CD4-positive, alpha-beta T cell treated with Interleukin-17A for 1 hour (primary cell): Measurements from ENCODE around the gene KIAA0408.
"Not testable (repeated sequence)": the region's sequence is repeated elsewhere in the genome, so short reads cannot be mapped to it uniquely, and the experiment has no call there.

Experiments
- DNase-seq: peaks from one replicate; pipeline ENCODE4 v3.0.0-alpha.2; 2020

KIAA0408 gene

GRCh38 chr6:127462376-127462775 is 3.2 kb upstream of the KIAA0408 start:
- DNase-seq = no peak

- DNase-seq = no peak
Observed at GRCh38 chr6:127460465-127460864, 1.3 kb upstream of the KIAA0408 start.

DNA sequence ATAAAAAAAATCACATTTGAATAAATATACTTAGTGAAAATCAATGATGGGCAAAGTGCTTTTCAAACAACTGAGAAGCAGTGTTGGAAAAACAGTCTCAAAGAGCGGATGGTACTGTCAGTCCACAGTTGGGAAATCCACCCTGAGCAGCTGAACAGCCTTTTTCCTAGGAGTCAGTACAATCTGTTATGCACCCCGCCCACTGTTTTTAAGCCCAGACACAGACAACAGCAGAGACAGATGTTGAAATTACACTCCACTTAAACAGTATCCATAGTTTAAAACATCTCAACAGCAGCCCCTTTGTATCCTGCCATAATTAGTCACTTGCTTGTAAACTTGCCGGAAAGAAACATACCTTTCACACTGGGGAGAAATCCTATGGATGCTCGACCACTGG is 372 bp downstream of the KIAA0408 start:
- DNase-seq = no peak

- no peak for DNase-seq
Observed at GRCh38 chr6:127458222-127458621, 967 bp downstream of the KIAA0408 start.

DNA sequence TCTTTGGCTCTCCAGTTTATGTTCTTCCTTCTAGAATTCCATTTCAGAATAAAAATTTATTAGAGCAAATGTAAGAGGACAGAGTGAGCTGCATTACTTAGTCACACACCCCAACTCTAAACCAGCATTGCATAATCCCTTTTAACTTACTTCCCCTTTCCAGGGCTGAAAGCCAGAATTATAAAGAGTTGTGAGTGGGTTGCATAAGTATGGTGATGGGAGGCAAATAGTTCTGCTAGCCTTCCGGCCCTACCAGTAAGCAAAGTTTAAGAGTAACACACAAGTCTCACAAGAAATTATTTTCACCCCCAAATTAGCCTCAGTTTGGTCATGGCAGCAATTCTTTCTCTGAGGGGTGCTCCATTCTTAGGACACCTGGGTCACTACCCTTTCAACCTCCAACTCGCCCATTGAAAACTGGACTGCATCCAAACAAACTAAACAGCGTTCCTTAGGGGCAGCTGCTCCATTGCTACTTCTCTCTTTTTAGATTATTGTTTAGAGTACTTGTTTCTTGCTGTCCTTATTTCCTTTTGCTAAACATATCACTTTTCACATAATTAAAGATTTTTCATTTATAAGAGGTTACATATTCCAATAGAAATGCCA is 1.6 kb downstream of the KIAA0408 start:
- DNase-seq = peak; percentile 15

DNA sequence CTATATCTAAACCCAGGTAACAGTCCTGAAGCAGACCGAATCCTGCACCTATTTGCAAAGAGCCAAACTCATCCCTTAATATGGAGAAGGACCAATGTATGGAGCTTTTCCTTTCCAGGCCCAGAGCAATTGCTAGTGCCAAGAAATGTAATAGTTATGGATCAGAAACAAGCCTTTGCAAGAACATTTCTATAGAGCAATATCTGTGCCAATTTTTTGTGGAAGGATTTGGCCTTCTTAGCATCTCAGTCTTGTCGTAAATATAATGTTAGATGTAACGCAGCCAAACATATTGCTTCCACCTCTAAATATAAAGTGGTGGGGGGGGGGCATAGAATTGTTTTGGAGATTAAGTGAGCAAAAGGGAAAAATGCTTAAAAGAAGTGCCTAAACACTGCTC is 2.7 kb downstream of the KIAA0408 start:
- no peak for DNase-seq

GRCh38 chr6:127453845-127454619 is 5.2 kb downstream of the KIAA0408 start:
- DNase-seq = no peak

DNA sequence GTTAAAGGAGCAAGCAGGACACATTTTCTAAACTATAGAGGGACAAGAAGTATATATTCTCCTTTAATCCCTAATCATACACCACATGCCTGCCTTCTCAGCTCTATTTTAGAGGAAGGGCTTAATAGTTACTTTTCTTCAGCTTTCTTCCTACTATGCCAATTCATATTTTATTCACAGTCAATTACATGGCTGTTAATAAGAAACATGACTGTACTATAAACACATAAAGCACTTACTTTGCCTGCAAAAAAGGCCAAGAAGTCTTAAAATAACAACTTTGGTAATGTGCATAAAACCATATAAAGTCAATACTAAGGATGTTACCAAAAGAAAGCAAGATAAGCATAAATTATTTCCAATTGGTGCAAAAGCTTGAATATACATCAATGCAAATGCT is 6.4 kb downstream of the KIAA0408 start:
- DNase-seq = no peak

- no peak for DNase-seq
Observed at GRCh38 chr6:127451388-127451787, 7.8 kb downstream of the KIAA0408 start.

DNA sequence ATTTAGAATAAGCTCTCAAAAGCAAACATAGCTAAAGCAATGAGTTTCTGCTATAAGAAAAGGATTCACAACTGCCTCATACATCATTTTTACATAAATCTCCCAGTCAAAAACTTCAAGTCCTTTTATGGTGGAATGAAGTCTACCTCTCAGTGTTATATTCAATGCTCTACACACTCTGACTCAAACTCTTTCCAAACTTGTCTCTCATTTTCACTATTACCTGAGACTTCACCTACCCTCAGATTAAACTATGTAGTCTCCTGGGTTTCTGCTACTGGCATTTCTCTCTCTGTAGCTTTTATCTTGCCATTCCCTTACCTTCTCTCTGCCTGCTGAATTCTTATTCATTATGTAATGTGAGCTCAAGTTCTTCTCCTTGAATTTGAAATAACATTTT is 11.4 kb downstream of the KIAA0408 start:
- no peak for DNase-seq

- DNase-seq = no peak
Observed at GRCh38 chr6:127446356-127446755, 12.8 kb downstream of the KIAA0408 start.

DNA sequence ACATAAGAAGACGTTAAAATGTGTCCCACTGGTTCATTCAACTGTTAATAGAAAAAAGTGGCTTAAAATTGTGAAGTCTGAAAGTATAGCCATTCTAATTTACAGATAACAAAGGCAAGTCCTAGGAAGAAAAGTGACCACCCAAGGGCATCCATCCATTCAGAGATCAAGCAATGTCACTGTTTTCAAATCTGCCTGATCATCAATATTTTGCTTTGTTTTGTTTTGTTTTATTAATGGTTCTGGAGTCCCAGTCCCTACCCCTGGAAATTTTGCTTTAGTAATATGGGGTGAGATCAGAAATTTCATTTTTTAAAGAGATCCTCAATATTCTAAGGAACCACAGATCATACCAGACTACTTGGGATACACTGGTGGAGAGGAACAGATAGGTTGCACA is 17.3 kb downstream of the KIAA0408 start:
- no peak for DNase-seq

- DNase-seq = no peak
Observed at GRCh38 chr6:127439718-127440117, 19.5 kb downstream of the KIAA0408 start.

DNA sequence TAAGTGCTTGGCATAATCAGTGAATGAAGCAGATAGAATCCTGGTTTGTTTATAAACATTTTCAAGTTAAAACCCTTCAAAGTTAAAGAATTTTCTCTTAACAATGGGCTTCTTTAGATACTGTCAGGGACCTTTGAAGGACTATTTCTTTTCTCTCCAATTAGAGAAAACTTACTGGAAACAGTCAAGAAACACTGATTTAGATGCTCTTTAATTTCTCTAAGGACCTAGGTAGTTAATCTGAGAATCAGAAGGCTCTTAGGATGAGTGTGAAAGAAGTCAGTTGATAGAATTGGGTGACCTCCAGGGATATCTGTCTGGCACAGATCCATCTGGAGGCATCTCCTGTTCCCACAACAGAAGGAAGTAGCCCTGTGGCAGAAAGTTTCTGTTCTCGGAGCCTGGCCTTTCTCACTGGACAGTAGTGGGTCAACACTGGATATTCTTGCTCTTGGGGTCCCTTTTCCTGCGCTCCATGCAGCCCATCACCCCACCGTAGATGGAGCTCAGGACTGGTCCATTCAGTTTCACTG is 22.5 kb downstream of the KIAA0408 start:
- no peak for DNase-seq

GRCh38 chr6:127435626-127436220 is 23.5 kb downstream of the KIAA0408 start:
- DNase-seq = no peak

GRCh38 chr6:127434651-127435050 is 24.5 kb downstream of the KIAA0408 start:
- DNase-seq = no peak

- not testable (repeated sequence) for DNase-seq
Observed at GRCh38 chr6:127428562-127428961, 30.6 kb downstream of the KIAA0408 start.

DNA sequence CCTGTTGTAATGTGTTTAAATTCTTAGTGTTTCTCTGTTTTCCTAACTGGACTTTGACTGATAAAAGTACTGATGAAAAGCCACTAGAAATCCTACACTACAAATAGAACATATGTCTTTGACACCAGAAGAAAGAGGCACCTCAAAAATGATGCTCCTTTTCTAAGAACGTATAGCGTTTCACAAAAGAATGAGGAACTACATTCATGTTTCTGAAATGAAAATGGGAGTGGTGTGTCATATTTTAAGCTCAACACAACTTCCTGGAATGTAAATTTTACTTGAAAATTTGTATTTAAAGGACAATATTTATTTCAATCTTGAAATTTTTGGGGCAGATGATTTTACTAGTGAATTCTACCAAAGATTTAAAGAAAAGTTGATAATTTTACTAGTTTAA is 35.3 kb downstream of the KIAA0408 start:
- no peak for DNase-seq

- DNase-seq = not testable (repeated sequence)
Observed at GRCh38 chr6:127421164-127421563, 38.0 kb downstream of the KIAA0408 start.

DNA sequence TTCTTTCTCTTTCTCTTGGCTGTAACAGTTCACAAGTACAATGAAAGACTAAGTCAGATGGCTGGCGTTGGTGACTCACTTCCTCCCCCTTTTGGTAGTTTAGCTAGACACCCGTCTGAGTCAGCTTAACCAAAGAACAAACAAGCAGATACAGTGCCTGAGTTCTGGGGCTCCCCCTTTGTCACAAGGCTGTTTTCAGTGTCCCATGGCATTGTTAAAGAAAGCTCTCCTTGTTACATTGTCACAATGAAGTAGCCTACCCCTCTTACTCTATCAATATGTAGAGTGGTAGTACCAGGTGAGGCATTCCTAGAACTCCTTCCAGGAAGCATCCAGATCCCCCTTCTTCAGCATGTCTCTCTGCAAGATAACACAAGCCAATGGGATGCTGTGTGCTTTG is 38.6 kb downstream of the KIAA0408 start:
- DNase-seq = peak; percentile 72

DNA sequence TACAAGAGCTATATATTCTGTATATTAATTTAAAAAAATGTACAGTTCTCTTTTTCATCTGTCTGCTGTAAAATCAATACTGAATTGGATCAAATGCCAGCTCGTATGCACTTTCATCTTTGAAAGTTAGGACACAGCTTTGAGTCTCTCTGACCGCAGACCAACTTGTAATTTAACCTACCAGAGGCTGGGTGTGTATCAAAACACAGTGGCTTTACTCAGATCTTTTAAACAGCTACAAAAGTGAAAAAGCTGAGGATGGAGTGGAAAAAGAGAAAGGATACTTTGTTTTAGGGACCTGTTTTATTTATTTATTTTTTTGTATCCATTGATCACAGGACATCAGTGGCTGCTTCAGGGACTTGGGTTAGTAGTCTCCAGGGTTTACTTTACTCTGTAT is 44.1 kb downstream of the KIAA0408 start:
- DNase-seq = no peak

GRCh38 chr6:127413123-127413522 is 46.1 kb downstream of the KIAA0408 start:
- DNase-seq = not testable (repeated sequence)

DNA sequence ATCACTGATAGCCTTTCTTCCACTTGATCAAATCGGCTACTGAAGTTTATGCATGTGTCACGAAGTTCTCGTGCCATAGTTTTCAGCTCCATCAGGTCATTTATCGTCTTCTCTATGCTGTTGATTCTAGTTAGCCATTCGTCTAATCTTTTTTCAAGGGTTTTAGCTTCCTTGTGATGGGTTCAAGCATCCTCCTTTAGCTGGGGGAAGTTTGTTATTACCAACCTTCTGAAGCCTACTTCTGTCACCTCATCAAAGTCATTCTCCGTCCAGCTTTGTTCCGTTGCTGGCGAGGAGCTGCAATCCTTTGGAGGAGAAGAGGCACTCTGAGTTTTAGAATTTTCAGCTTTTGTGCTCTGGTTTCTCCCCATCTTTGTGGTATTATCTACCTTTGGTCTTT is 47.2 kb downstream of the KIAA0408 start:
- DNase-seq = not testable (repeated sequence)
